Measurements from ENCODE around the gene SURF1.

SURF1 gene

GRCh38 chr9:133315997-133316396, 40.3 kb downstream of the SURF1 start:
- no peak for DNase-seq

GRCh38 chr9:133309608-133310007, 46.7 kb downstream of the SURF1 start:
- DNase-seq, result no peak

- no peak for DNase-seq
Observed at GRCh38 chr9:133307301-133307700, 49.0 kb downstream of the SURF1 start.

- DNase-seq, result no peak
Observed at GRCh38 chr9:133306242-133307204, 49.8 kb downstream of the SURF1 start.

- DNase-seq, result no peak
Observed at GRCh38 chr9:133305731-133306130, 50.6 kb downstream of the SURF1 start.

- no peak for DNase-seq
Observed at GRCh38 chr9:133304477-133305377, 51.6 kb downstream of the SURF1 start.

GRCh38 chr9:133304158-133304470, 52.2 kb downstream of the SURF1 start:
- no peak for DNase-seq

- DNase-seq, result no peak
Observed at GRCh38 chr9:133303266-133304157, 52.8 kb downstream of the SURF1 start.

All from NCI-H748 treated with DMSO at 0.1 percent for 48 hours (cell line).